ENCODE results near the gene STAT6.

The STAT6 gene

GRCh38 chr12:57099766-57100165, 11.4 kb downstream of the STAT6 start:
- H3K36me3 ChIP-seq (ENCODE audit: low read depth) = peaks cover 50% of the 10 kb centered on the region
- H3K9me3 ChIP-seq (ENCODE audit: severe bottlenecking) = no peaks in the 10 kb centered on the region
- H3K4me1 ChIP-seq (ENCODE audit: insufficient read depth, poor library complexity, severe bottlenecking) = peaks cover 9% of the 10 kb centered on the region
- ATAC-seq (ENCODE audit: low read depth) (no peak), DNase-seq (ENCODE audit: low spot score) (no peak)
- no peaks in the 10 kb centered on the region for H3K27me3 ChIP-seq (ENCODE audit: insufficient read depth, poor library complexity, severe bottlenecking)
- H3K27ac ChIP-seq (ENCODE audit: poor library complexity, severe bottlenecking) = no peak overlapping the region
- no peak overlapping the region for H3K4me3 ChIP-seq (ENCODE audit: severe bottlenecking)
- TF ChIP-seq, protein P1, sequence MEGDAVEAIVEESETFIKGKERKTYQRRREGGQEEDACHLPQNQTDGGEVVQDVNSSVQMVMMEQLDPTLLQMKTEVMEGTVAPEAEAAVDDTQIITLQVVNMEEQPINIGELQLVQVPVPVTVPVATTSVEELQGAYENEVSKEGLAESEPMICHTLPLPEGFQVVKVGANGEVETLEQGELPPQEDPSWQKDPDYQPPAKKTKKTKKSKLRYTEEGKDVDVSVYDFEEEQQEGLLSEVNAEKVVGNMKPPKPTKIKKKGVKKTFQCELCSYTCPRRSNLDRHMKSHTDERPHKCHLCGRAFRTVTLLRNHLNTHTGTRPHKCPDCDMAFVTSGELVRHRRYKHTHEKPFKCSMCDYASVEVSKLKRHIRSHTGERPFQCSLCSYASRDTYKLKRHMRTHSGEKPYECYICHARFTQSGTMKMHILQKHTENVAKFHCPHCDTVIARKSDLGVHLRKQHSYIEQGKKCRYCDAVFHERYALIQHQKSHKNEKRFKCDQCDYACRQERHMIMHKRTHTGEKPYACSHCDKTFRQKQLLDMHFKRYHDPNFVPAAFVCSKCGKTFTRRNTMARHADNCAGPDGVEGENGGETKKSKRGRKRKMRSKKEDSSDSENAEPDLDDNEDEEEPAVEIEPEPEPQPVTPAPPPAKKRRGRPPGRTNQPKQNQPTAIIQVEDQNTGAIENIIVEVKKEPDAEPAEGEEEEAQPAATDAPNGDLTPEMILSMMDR (IDR thresholded peaks at IDR 0.05; ENCODE audit: poor library complexity, severe bottlenecking) = no peak

GRCh38 chr12:57099047-57099714, 12.0 kb downstream of the STAT6 start:
- DNase-seq (ENCODE audit: low spot score) = no peak
- H3K27me3 ChIP-seq (ENCODE audit: insufficient read depth, poor library complexity, severe bottlenecking) = no peaks in the 10 kb centered on the region
- H3K9me3 ChIP-seq (ENCODE audit: severe bottlenecking) = no peaks in the 10 kb centered on the region
- no peak overlapping the region for H3K27ac ChIP-seq (ENCODE audit: poor library complexity, severe bottlenecking)
- no peak for ATAC-seq (ENCODE audit: low read depth)
- peaks cover 49% of the 10 kb centered on the region for H3K36me3 ChIP-seq (ENCODE audit: low read depth)
- TF ChIP-seq, protein P1 (IDR thresholded peaks at IDR 0.05; ENCODE audit: poor library complexity, severe bottlenecking) = no peak
- peaks cover 13% of the 10 kb centered on the region for H3K4me1 ChIP-seq (ENCODE audit: insufficient read depth, poor library complexity, severe bottlenecking)
- H3K4me3 ChIP-seq (ENCODE audit: severe bottlenecking) = no peak overlapping the region

GRCh38 chr12:57098546-57098945, 12.6 kb downstream of the STAT6 start:
- ATAC-seq (ENCODE audit: low read depth) = no peak
- peaks cover 47% of the 10 kb centered on the region for H3K36me3 ChIP-seq (ENCODE audit: low read depth)
- no peak overlapping the region for H3K4me3 ChIP-seq (ENCODE audit: severe bottlenecking)
- H3K27ac ChIP-seq (ENCODE audit: poor library complexity, severe bottlenecking) = no peak overlapping the region
- no peak for DNase-seq (ENCODE audit: low spot score)
- H3K9me3 ChIP-seq (ENCODE audit: severe bottlenecking) = no peaks in the 10 kb centered on the region
- no peaks in the 10 kb centered on the region for H3K27me3 ChIP-seq (ENCODE audit: insufficient read depth, poor library complexity, severe bottlenecking)
- H3K4me1 ChIP-seq (ENCODE audit: insufficient read depth, poor library complexity, severe bottlenecking) = peaks cover 18% of the 10 kb centered on the region
- TF ChIP-seq, protein P1 (IDR thresholded peaks at IDR 0.05; ENCODE audit: poor library complexity, severe bottlenecking) = no peak

DNA sequence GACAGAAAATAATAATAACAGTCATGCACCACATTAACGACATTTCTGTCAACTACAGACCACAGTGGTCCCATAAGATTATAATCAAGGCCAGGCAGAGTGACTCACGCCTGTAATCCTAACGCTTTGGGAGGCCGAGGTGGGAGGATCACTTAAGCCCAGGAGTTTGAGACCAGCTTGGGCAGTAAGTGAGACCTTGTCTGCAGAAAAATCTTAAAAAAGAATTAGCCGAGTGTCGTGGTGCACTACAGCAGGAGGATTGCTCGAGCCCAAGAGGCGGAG, 13.7 kb downstream of the STAT6 start:
- Histone ChIP-seq H3K27ac (ENCODE audit: poor library complexity, severe bottlenecking) (peak overlapping the region; percentile 61), H3K4me3 (ENCODE audit: severe bottlenecking) (no peak overlapping the region), H3K27me3 (ENCODE audit: insufficient read depth, poor library complexity, severe bottlenecking) (no peaks in the 10 kb centered on the region), H3K36me3 (ENCODE audit: low read depth) (peaks cover 49% of the 10 kb centered on the region), H3K4me1 (ENCODE audit: insufficient read depth, poor library complexity, severe bottlenecking) (peaks cover 20% of the 10 kb centered on the region), H3K9me3 (ENCODE audit: severe bottlenecking) (no peaks in the 10 kb centered on the region)
- ATAC-seq (ENCODE audit: low read depth) (no peak), DNase-seq (ENCODE audit: low spot score) (no peak)
- TF ChIP-seq, protein P1 (IDR thresholded peaks at IDR 0.05; ENCODE audit: poor library complexity, severe bottlenecking) = no peak

- Histone ChIP-seq H3K4me1 (ENCODE audit: insufficient read depth, poor library complexity, severe bottlenecking) (peaks cover 20% of the 10 kb centered on the region), H3K36me3 (ENCODE audit: low read depth) (peaks cover 49% of the 10 kb centered on the region), H3K27ac (ENCODE audit: poor library complexity, severe bottlenecking) (peak overlapping the region; percentile 61), H3K9me3 (ENCODE audit: severe bottlenecking) (no peaks in the 10 kb centered on the region), H3K4me3 (ENCODE audit: severe bottlenecking) (no peak overlapping the region), H3K27me3 (ENCODE audit: insufficient read depth, poor library complexity, severe bottlenecking) (no peaks in the 10 kb centered on the region)
- no peak for DNase-seq (ENCODE audit: low spot score)
- ATAC-seq (ENCODE audit: low read depth) = no peak
- TF ChIP-seq, protein P1 (IDR thresholded peaks at IDR 0.05; ENCODE audit: poor library complexity, severe bottlenecking) = no peak
Measured at GRCh38 chr12:57096748-57097553, 14.2 kb downstream of the STAT6 start.

Data from RWPE2 (cell line).